Retinal pigment epithelial cell (primary cell): ENCODE measurements around the gene RAD50.

Experiments used
- DNase-seq: peaks from one replicate; pipeline ENCODE4 v3.0.0-alpha.2; 2010; ENCODE audit warnings: low read depth
- H3K4me3 ChIP-seq: 2 replicates; pipeline ENCODE4 v1.5.1; 2011; ENCODE audit warnings: mild to moderate bottlenecking, low read length, control low read depth, moderate library complexity
- TF ChIP-seq, protein P1 (sequence below): conservative IDR thresholded peaks from 2 replicates; pipeline ENCODE4 v1.5.1; 2011; ENCODE audit warnings: low read depth, low read length, control low read depth, inconsistent platforms

The RAD50 gene

DNA sequence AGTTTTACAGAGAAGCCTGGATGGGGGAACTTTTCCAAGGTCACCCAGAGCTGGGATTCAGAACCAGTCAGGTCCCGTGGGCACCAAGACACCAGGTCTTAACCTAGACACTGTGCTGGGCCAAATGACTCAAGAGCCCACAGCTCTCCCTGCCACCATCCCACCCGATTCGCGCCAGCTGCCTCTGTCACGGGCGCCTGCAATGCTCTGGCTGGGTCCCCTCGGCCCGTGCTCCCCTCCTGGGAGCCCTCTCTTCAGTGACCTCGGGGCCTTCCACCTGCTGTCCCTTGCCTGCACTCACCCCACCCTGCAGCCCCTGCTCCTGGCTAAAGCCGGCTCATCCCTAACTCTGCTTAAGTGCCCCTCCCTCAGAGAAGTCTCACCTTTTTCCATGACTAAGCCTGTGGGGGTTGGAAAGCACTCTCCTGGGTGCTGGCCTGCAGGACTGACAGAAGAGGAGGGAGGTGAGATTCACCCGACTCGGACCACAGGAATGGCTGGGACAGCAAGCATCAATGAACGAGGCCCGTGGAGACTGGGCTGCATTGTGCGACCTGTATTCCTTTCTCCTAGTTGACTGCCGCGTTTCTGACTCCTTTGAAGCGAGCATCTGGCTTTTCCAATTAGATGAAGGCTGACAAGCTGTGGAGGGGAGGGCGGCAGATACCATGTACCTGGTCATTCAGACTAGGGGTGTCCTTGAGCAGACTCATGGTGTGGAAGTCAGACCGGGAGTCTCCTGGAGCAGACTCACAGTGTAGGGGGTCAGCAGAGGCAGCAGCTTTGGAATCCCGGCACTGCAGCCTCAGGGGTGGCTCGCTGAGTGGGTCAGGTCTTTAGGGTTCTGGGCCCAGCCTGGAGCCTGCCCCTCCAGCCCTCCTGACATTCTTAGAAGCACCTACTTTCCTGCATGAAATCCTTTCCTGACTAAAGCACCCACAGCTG lies 111.3 kb downstream of the RAD50 start:
- no peak for DNase-seq
- TF ChIP-seq, protein P1, sequence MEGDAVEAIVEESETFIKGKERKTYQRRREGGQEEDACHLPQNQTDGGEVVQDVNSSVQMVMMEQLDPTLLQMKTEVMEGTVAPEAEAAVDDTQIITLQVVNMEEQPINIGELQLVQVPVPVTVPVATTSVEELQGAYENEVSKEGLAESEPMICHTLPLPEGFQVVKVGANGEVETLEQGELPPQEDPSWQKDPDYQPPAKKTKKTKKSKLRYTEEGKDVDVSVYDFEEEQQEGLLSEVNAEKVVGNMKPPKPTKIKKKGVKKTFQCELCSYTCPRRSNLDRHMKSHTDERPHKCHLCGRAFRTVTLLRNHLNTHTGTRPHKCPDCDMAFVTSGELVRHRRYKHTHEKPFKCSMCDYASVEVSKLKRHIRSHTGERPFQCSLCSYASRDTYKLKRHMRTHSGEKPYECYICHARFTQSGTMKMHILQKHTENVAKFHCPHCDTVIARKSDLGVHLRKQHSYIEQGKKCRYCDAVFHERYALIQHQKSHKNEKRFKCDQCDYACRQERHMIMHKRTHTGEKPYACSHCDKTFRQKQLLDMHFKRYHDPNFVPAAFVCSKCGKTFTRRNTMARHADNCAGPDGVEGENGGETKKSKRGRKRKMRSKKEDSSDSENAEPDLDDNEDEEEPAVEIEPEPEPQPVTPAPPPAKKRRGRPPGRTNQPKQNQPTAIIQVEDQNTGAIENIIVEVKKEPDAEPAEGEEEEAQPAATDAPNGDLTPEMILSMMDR: no peak
- no peak overlapping the region for H3K4me3 ChIP-seq

DNA sequence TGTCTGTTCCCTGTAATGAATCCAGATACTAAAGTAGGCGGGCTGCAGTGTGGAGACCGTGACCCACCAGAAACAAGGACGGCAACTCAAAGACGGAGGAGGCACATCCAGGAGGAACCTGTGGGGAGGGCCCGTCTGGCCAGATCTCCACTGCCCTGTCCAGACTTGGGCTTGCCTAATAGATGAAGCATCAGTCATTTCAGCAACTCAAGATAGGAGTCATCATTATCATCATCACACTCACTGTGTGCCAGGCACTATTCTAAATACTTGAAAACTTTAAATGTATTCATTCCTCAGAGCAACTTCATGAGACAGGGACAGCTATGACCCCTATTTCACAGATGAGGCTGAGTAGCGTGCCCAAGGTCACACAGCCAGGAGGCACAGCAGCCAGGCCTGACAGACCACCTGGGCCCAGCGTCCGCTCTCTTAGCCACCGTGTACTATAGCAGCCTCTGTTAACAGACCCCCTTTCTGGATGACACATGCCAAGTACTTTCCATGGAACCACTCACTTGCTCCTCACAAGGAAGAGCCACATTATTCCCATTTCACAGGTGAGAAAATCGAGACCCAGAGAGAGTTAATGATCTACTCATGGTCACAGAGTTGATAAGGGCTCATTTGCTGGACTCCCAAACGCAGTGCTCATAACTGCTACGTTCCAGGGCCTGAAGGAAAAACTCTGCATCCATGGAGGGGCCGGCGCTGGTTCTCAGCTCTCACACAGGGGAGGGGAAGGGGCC lies 112.1 kb downstream of the RAD50 start:
- TF ChIP-seq, protein P1: no peak
- H3K4me3 ChIP-seq: no peak overlapping the region
- DNase-seq: no peak

- TF ChIP-seq, protein P1: no peak
- DNase-seq: no peak
- no peak overlapping the region for H3K4me3 ChIP-seq
These were observed 112.7 kb downstream of the RAD50 start for GRCh38 chr5:132669455-132669820.

DNA sequence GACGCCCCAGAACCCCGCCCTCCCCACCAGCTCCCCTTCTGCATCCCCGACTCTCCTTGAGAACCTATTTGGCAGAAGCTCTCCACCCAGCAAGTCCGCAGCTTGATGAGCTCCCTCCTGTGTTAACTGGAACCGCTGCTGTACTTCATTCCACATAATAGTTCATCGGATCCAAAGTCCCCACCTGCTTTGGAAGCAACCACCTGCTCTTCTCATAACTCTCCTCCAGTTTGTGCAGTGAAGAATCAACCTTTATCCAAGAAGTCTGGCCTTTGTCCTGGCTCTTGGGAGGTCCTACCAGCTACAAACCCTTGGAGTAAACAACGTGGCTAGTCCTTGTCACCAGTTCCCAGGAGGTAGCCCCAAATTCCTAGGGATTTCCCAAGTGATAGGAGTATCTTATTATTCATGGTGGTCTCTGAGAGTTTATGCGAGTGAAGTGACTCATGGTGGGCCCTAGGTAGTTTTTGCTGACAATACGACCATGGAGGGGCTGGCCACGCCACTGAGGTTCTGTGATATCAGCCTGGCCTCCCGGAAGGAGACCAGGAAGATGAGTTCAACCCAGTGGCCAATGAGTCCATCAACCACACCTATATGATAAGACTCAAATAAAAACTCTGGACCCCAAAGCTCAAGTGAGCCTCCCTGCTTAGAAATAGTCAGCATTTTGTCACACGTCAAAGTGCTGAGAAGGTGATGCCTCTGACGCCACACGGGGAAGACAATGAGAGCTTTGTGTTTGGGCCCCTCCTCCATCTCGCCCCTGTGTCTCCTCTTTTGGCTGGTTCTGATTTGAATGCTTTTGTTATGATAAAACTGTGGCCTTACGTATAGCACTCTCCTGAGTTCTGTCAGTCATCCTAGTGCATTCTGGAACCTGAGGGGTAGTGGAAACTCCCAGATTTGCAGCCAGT lies 113.4 kb downstream of the RAD50 start:
- no peak for DNase-seq
- TF ChIP-seq, protein P1: no peak
- H3K4me3 ChIP-seq: no peak overlapping the region

DNA sequence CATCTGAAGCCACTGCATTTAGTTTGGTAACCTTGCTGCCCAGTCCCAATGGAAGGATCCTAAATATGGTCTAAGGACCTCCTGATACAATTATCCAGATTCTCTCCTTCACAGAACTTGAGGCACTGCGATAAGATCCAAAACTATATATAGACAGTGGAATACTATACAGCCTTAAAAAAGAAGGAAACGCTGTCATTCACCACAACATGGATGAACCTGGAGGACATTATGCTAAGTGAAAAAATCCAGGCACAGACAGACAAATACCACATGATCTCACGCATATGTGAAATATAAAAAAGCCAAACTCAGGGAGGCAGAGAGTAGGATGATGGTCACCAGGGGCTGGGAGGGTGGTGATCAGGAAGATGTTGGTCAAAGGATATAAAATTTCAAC lies 114.2 kb downstream of the RAD50 start:
- H3K4me3 ChIP-seq: no peak overlapping the region
- DNase-seq: no peak
- TF ChIP-seq, protein P1: no peak

GRCh38 chr5:132673488-132673887 lies 116.7 kb downstream of the RAD50 start:
- TF ChIP-seq, protein P1: no peak
- no peak overlapping the region for H3K4me3 ChIP-seq
- DNase-seq: no peak
